Tibial artery (tissue), 4 donors: ENCODE measurements around the gene HOXA2.

Source experiments
- DNase-seq, 2 donors: peaks; one replicate each; pipeline ENCODE4 v3.0.0-alpha.2; 2019
- H3K27ac ChIP-seq, 2 donors: fragments of 200-600 bp; sonication (generic) in 1 of 2; 1 replicate in 1 of 2; 2 replicates in 1 of 2; pipeline ENCODE4 v1.5.1; 2018 to 2019; ENCODE audit warnings: mild to moderate bottlenecking in 1 of 2
- H3K27me3 ChIP-seq, 2 donors: fragments of 200-600 bp; sonication (generic) in 1 of 2; one replicate each; pipeline versions ENCODE4 v1.5.1 to v1.6.0; 2016 to 2019
- H3K36me3 ChIP-seq, 3 donors: fragments of 200-600 bp; sonication (generic) in 2 of 3; one replicate each; pipeline ENCODE4 v1.5.1; 2016 to 2019; ENCODE audit warnings: mild to moderate bottlenecking in 2 of 3
- H3K4me1 ChIP-seq, 4 donors: fragments of 200-600 bp; sonication (generic) in 2 of 4; 1 replicate in 3 of 4; 2 replicates in 1 of 4; pipeline ENCODE4 v1.5.1; 2016 to 2019
- H3K4me3 ChIP-seq, 2 donors: fragments of 200-600 bp; sonication (generic) in 1 of 2; 1 replicate in 1 of 2; 2 replicates in 1 of 2; pipeline ENCODE4 v1.5.1; 2018 to 2019; ENCODE audit warnings: mild to moderate bottlenecking in 2 of 2
- H3K9me3 ChIP-seq, 3 donors: fragments of 200-600 bp; sonication (generic) in 1 of 3; one replicate each; pipeline ENCODE4 v1.5.1; 2016 to 2019
- intact Hi-C: fragments of 100-400 bp; cut with DNase I; formaldehyde crosslinking; loops from one replicate; pipeline ENCODE4 v1.15.0; 2023; ENCODE audit warnings: low total_unique reads
- TF ChIP-seq, protein P1 (sequence below), 2 experiments: fragments of 200-600 bp in 1 of 2; fragments of 450-650 bp in 1 of 2; IDR thresholded peaks; one replicate each; pipeline ENCODE4 v1.5.1; 2017 to 2019; ENCODE audit warnings: antibody characterized with exemption in 2 of 2, mild to moderate bottlenecking in 1 of 2, moderate library complexity in 1 of 2

HOXA2 gene

DNA sequence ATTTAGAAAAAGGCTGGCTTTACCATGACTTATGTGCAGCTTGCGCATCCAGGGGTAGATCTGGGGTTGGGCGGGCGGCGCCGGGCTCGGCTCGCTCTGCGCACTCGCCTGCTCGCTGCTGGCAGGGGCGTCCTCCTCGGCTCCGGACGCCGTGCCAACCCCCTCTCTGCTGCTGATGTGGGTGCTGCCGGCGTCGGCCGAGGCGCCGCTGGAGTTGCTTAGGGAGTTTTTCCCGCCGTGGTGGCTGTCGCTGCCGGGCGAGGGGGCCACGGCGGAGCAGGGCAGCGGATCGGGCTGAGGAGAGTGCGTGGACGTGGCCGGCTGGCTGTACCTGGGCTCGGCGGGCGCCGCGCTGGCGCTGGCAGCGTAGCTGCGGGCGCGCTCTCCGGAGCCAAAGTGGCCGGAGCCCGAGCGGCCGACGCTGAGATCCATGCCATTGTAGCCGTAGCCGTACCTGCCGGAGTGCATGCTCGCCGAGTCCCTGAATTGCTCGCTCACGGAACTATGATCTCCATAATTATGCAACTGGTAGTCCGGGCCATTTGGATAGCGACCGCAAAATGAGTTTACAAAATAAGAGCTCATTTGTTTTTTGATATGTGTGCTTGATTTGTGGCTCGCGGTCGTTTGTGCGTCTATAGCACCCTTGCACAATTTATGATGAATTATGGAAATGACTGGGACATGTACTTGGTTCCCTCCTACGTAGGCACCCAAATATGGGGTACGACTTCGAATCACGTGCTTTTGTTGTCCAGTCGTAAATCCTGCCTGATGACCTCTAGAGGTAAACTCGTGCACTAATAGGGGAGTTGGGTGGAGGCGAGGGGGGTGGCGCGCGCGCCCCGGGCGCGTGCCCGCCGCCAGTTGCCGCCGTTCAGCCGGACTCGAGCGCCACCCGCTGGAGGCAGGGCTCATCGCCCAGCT, 40.8 kb upstream of the HOXA2 start, which contains the start of gene HOXA5:
TSS of gene HOXA5 (minus strand) at position 659 of the 927 bp plus-strand sequence. CDS start at position 585, 74 bp downstream.
- TF ChIP-seq, protein P1, sequence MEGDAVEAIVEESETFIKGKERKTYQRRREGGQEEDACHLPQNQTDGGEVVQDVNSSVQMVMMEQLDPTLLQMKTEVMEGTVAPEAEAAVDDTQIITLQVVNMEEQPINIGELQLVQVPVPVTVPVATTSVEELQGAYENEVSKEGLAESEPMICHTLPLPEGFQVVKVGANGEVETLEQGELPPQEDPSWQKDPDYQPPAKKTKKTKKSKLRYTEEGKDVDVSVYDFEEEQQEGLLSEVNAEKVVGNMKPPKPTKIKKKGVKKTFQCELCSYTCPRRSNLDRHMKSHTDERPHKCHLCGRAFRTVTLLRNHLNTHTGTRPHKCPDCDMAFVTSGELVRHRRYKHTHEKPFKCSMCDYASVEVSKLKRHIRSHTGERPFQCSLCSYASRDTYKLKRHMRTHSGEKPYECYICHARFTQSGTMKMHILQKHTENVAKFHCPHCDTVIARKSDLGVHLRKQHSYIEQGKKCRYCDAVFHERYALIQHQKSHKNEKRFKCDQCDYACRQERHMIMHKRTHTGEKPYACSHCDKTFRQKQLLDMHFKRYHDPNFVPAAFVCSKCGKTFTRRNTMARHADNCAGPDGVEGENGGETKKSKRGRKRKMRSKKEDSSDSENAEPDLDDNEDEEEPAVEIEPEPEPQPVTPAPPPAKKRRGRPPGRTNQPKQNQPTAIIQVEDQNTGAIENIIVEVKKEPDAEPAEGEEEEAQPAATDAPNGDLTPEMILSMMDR (IDR thresholded peaks at IDR 0.05): peak; percentile 39 to 40

DNA sequence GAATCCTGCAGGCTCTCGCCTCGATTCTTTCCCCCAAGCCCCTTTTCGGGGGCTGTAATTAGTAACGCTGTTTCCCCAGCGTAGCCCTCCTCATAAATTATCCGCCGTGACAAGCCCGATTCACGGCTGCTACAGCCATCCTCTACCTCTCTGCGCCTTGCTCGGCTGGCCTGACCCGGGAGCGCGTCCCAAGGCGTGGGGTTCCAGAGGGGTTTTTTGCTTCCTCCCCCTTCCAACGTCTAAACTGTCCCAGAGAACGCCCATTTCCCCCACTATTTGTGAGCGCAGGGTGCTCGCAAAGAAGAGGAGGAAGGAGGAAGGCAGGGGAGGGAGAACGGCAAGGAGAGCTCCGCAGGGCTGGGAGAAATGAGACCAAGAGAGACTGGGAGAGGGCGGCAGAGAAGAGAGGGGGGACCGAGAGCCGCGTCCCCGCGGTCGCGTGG, 40.1 kb upstream of the HOXA2 start:
- intact Hi-C loops: loop anchor here (5.0 kb wide), 1 partner anchor 45 kb away; the partner anchor contains the start of gene HOXA1
- Histone ChIP-seq H3K9me3 (no peaks in the 10 kb centered on the region), H3K4me1 (peaks cover 0 to 15% (median 9%) of the 10 kb centered on the region in 4 donors), H3K27me3 (no peaks in the 10 kb centered on the region), H3K4me3 (peak overlapping the region; percentile 39 to 49), H3K36me3 (peaks cover 50 to 55% (median 52%) of the 10 kb centered on the region in 3 donors), H3K27ac (peak overlapping the region; percentile 52 to 58)
- TF ChIP-seq, protein P1 (IDR thresholded peaks at IDR 0.05): no peak
- peak in 1 of 2 donors; percentile 59 for DNase-seq

More for the DNA sequence above, 40.8 kb upstream of the HOXA2 start, which contains the start of gene HOXA5:
- H3K4me1 ChIP-seq: peaks cover 0 to 19% (median 12%) of the 10 kb centered on the region in 4 donors
- peak within 1 kb of the TSS; percentile 52 to 58 for H3K27ac ChIP-seq
- peaks cover 50 to 55% (median 52%) of the 10 kb centered on the region in 3 donors for H3K36me3 ChIP-seq
- DNase-seq: peak; percentile 63 to 73
- H3K27me3 ChIP-seq: no peaks in the 10 kb centered on the region
- intact Hi-C loops: loop anchor here (5.0 kb wide), 1 partner anchor 46 kb away; the partner anchor contains the start of gene HOXA1
- H3K4me3 ChIP-seq: peak within 1 kb of the TSS; percentile 39 to 49
- no peaks in the 10 kb centered on the region for H3K9me3 ChIP-seq

DNA sequence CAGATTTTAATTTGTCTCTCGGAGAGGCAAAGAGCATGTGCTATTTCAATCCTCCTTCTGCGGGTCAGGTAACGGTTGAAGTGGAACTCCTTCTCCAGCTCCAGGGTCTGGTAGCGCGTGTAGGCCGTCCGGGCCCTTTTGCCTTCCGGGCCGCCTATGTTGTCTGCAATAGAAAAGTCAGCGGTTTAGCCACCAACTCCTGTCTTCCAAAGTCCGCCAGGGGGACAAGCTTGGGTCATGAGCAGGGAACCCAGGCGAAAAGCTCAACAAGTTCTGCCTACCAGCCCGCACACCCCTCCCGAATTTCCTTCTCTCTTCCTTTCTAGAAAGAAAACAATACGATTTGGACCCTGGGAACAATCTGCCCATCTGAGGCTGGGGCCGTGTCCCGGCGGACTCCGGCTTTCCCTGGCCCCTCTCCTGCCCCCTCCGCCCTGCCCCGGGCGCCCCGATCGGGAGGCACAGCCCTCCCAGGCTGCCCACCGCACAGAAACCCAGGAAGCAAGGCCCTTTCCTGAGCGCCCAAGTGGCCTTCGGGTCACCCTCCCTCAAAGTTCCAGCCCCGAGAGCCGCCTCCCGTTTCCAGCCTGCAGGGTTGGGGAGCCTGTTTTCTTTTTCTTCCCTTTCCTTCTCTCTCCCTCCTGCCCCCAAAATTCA, 39.6 kb upstream of the HOXA2 start:
- intact Hi-C loops: loop anchor here (5.0 kb wide), 1 partner anchor 45 kb away; the partner anchor contains the start of gene HOXA1
- peak in 1 of 2 donors; percentile 60 for DNase-seq
- TF ChIP-seq, protein P1 (IDR thresholded peaks at IDR 0.05): no peak
- Histone ChIP-seq H3K36me3 (peaks cover 50 to 55% (median 52%) of the 10 kb centered on the region in 3 donors), H3K27me3 (no peaks in the 10 kb centered on the region), H3K4me1 (peaks cover 0 to 14% (median 7%) of the 10 kb centered on the region in 4 donors), H3K4me3 (peak overlapping the region; percentile 39 to 49), H3K9me3 (no peaks in the 10 kb centered on the region), H3K27ac (peak overlapping the region; percentile 52 to 58)

DNA sequence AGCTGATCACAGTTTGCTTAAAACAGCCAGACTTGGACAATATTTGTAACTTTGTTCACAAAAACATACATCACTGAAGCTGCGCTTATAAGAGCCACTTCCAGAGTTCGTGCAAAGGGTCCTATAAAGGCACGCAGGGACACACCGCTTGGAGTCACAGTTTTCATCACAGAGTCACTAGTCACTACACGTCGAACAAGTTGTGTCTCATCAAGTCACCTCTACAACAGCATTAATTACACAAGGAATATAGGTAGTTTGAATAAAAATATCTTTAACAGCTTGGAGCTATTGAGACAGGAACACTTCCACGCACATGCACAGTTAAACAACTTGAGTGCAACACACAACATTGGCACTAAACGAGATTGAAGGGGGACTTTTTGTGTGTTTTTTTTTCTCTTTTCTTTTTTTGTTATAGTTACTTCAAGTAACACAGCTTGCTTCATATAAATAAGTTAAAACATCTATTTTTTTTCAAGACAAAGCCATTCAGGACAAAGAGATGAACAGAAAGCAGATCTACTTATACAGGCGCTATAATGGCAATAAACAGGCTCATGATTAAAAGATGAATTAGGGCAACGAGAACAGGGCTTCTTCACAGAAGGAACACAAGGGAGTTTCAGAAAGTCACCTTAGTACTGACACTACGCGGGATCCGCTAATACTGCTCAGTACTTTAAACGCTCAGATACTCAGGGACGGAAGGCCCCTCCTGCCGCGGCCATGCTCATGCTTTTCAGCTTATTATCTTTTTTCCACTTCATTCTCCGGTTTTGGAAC, 38.8 kb upstream of the HOXA2 start:
- TF ChIP-seq, protein P1 (IDR thresholded peaks at IDR 0.05): no peak
- H3K4me3 ChIP-seq: peak overlapping the region in 1 of 2 donors; percentile 49
- peaks cover 0 to 19% (median 9%) of the 10 kb centered on the region in 4 donors for H3K4me1 ChIP-seq
- intact Hi-C loops: loop anchor here (5.0 kb wide), 1 partner anchor 44 kb away; the partner anchor contains the start of gene HOXA1
- H3K27ac ChIP-seq: no peak overlapping the region
- peaks cover 50 to 52% (median 51%) of the 10 kb centered on the region in 3 donors for H3K36me3 ChIP-seq
- no peaks in the 10 kb centered on the region for H3K9me3 ChIP-seq
- no peak for DNase-seq
- no peaks in the 10 kb centered on the region for H3K27me3 ChIP-seq
